Measurements from ENCODE around the gene INTS3. TPM values are rescaled to one million over a fixed set of nuclear protein-coding genes. Genes with fewer than 3 reads are reported as not detected.

Gene INTS3
- total and polyA plus RNA-seq, 2 donors (not counting 3 experiments of a cell fraction or from before 2014, with no cell fraction given), result 61.9 to 63.1 TPM

DNA sequence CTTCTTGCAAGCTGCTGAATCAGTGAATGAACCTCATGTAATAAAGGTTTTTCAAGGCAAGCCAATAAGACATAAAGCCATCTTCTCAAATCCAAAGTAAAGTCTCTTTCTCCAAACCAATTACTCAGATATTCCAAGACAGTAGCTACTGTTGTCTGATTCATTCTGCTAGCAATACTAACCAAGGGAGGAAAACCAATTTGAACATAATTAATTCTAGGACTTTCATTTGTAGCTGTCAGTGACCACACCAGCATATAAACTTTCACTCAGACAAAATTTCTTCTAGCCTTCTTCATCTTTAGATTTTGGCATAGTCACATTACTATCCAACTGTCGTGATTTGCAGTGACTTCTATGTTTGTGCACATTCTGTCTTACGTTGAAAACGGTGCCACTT lies 10.5 kb upstream of the INTS3 start:
- BruUV-seq (replicated peaks), result no TSS peak
- no peak for FAIRE-seq
- POLR2A ChIA-PET, result no interaction called here
- DNase-seq (ENCODE audit: low read depth, low spot score), result no peak
- H2AFZ ChIP-seq (ENCODE audit: low read depth, low read length), result no peak overlapping the region
- no peaks in the 10 kb centered on the region for H3K4me1 ChIP-seq (ENCODE audit: control insufficient read depth, extremely low read depth, insufficient read depth, low read length)
- CTCF ChIA-PET, result interaction anchor here (1.2 to 1.6 kb wide), 2 partner anchors 11 to 23 kb away, joined by 3 to 7 read pairs; partner anchors contain the start of gene INTS3
- H3K27ac ChIP-seq (ENCODE audit: insufficient read depth, low read depth, low read length), result no peak overlapping the region
- no peaks in the 10 kb centered on the region for H3K9me1 ChIP-seq (replicated peaks; ENCODE audit: control insufficient read depth, extremely low read depth, insufficient read depth, low read length)
- no peaks in the 10 kb centered on the region for H4K20me1 ChIP-seq (replicated peaks; ENCODE audit: control insufficient read depth, extremely low read depth, insufficient read depth, low read length)
- H3K27me3 ChIP-seq (ENCODE audit: control insufficient read depth in 2 of 2, insufficient read depth in 2 of 2, low read length in 2 of 2), result peaks cover 0 to 2% of the 10 kb centered on the region in 2 experiments
- H3K79me2 ChIP-seq (ENCODE audit: control insufficient read depth, insufficient read depth, low read length), result no peaks in the 10 kb centered on the region
- H3K9ac ChIP-seq (replicated peaks; ENCODE audit: extremely low read depth, insufficient read depth, low read length), result no peak overlapping the region
- dilution Hi-C loops (cut with MboI; ENCODE audit: extremely low pct_ligation_motif_present, low sequenced_read_pairs), result no loop called here
- H3K4me3 ChIP-seq (replicated peaks in 1 of 3; ENCODE audit: insufficient read depth in 1 of 3, low read depth in 1 of 3, low read length in 3 of 3), result no peak overlapping the region
- H3K9me3 ChIP-seq (replicated peaks; ENCODE audit: control insufficient read depth, insufficient read depth, low read length), result no peaks in the 10 kb centered on the region
- TF ChIP-seq JUN (IDR thresholded peaks at IDR 0.05; ENCODE audit: borderline replicate concordance, insufficient read depth, insufficient read length, low read depth) (no peak), MYC (IDR thresholded peaks at IDR 0.05; ENCODE audit: low read depth, low read length) (no peak), FOS (IDR thresholded peaks at IDR 0.05; ENCODE audit: borderline replicate concordance, insufficient read depth, low read length) (no peak), POLR2A (IDR thresholded peaks at IDR 0.05; ENCODE audit: low read depth, low read length) (no peak), CTCF (IDR thresholded peaks at IDR 0.05; ENCODE audit: extremely low read depth in 1 of 2, insufficient read depth in 1 of 2, low read depth in 1 of 2, low read length in 2 of 2) (no peak), MAX (IDR thresholded peaks at IDR 0.05; ENCODE audit: insufficient read depth, insufficient read length) (no peak), EZH2 (IDR thresholded peaks at IDR 0.05; ENCODE audit: borderline replicate concordance, low read depth, low read length, severe bottlenecking) (no peak), POLR2AphosphoS5 (IDR thresholded peaks at IDR 0.05; ENCODE audit: insufficient read depth, low read depth, low read length) (no peak), GATA2 (IDR thresholded peaks at IDR 0.05; ENCODE audit: insufficient read depth, insufficient read length, low read depth, low read length) (no peak)
- intact Hi-C loops (cut with micrococcal nuclease), result no loop called here
- H3K36me3 ChIP-seq (ENCODE audit: control insufficient read depth in 2 of 2, extremely low read depth in 1 of 2, insufficient read depth in 2 of 2, low read length in 2 of 2), result no peaks in the 10 kb centered on the region
- H3K4me2 ChIP-seq (ENCODE audit: insufficient read depth, low read length), result no peak overlapping the region
